HEK293T (cell line): ENCODE measurements around the gene P3H2.

ENCODE experiments used
- ARNT ChIP-seq: fragments of 450-650 bp; IDR thresholded peaks from 2 replicates; pipeline ENCODE4 v1.6.1; 2017; ENCODE audit warnings: mild to moderate bottlenecking
- BHLHE40 ChIP-seq: fragments of 450-650 bp; IDR thresholded peaks from 2 replicates; pipeline ENCODE4 v1.6.1; 2016; ENCODE audit warnings: mild to moderate bottlenecking, moderate library complexity, borderline replicate concordance
- FOXA1 ChIP-seq: fragments of 450-650 bp; IDR thresholded peaks from 2 replicates; pipeline ENCODE4 v1.6.1; 2016; ENCODE audit warnings: mild to moderate bottlenecking
- FOXK2 ChIP-seq: fragments of 450-650 bp; IDR thresholded peaks from 2 replicates; pipeline ENCODE4 v1.6.1; 2016; ENCODE audit warnings: mild to moderate bottlenecking
- NFRKB ChIP-seq: fragments of 450-650 bp; IDR thresholded peaks from 2 replicates; pipeline ENCODE4 v1.6.1; 2016; ENCODE audit warnings: mild to moderate bottlenecking, moderate library complexity
- PKNOX1 ChIP-seq: fragments of 450-650 bp; IDR thresholded peaks from 2 replicates; pipeline ENCODE4 v1.6.1; 2016
- SP1 ChIP-seq: fragments of 450-650 bp; IDR thresholded peaks from 2 replicates; pipeline ENCODE4 v1.6.1; 2017
- SUZ12 ChIP-seq: fragments of 450-650 bp; IDR thresholded peaks from 2 replicates; pipeline ENCODE4 v1.6.1; 2016; ENCODE audit warnings: mild to moderate bottlenecking
- TARDBP ChIP-seq: fragments of 450-650 bp; IDR thresholded peaks from 2 replicates; pipeline ENCODE4 v1.6.1; 2016

GRCh38 chr3:189909139-189909538 is 211.6 kb downstream of the P3H2 start:
- no peak for TF ChIP-seq SUZ12
- TF ChIP-seq NFRKB = no peak
- no peak for TF ChIP-seq BHLHE40
- TF ChIP-seq FOXK2 = no peak
- no peak for TF ChIP-seq ARNT
- no peak for TF ChIP-seq SP1
- no peak for TF ChIP-seq FOXA1
- TF ChIP-seq PKNOX1 = no peak
- TF ChIP-seq TARDBP = no peak
